ENCODE measurements around the gene TMPRSS5. TPM values are rescaled to one million over a fixed set of nuclear protein-coding genes. Genes with fewer than 3 reads are reported as not detected.

The TMPRSS5 gene
- total RNA-seq, 1 donor from 2014 or later = 1.6 TPM

DNA sequence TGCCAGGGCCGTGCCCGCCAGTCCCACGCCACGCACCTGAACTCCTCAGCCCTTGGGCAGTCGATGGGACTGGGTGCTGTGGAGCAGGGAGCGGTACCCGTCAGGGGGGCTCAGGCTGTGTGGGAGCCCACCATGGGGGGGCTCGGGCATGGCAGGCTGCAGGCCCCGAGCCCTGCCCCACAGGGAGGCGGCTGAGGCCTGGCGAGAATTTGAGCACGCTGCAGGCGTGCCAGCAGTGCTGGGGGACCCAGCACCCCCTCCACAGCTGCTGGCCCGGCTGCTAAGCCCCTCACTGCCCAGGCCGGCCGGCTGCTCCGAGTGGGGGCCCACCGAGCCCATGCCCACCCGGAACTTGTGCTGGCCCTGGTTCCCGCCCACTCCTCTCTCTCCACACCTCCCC lies 56.8 kb downstream of the TMPRSS5 start:
- DNase-seq (ENCODE audit: low spot score) = no peak
- H3K4me1 Mint-ChIP-seq (ENCODE audit: low read depth) = peaks cover 5% of the 10 kb centered on the region
- H3K9me3 Mint-ChIP-seq = no peaks in the 10 kb centered on the region
- H3K4me3 Mint-ChIP-seq = no peak overlapping the region
- intact Hi-C loops (cut with micrococcal nuclease) = no loop called here
- peaks cover 3% of the 10 kb centered on the region for H3K27me3 Mint-ChIP-seq (ENCODE audit: insufficient read depth)
- H3K36me3 Mint-ChIP-seq (ENCODE audit: low read depth) = no peaks in the 10 kb centered on the region
- H3K27ac Mint-ChIP-seq = no peak overlapping the region

DNA sequence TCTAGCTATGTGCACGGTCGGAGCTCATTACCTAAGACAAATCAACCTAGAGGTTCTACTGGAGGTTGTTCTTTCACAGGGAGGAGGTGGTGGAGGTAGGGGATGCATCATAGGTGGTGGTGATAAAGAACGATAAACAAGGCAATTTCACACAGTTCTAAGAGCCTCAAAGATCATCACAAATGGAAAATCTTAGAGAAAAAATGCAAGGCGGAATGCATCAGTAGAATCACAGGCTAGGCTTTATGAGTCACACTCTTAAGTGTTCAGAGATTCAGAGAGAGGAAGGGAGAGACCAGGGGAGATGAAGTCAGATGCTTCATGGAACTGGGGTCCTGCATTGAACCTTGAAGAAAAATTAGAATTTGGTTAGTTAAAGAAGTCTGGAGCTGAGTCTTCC lies 58.3 kb downstream of the TMPRSS5 start:
- DNase-seq (ENCODE audit: low spot score) = no peak
- Mint-ChIP-seq H3K27ac (no peak overlapping the region), H3K4me3 (no peak overlapping the region), H3K4me1 (ENCODE audit: low read depth) (peaks cover 5% of the 10 kb centered on the region), H3K36me3 (ENCODE audit: low read depth) (no peaks in the 10 kb centered on the region), H3K27me3 (ENCODE audit: insufficient read depth) (peaks cover 3% of the 10 kb centered on the region), H3K9me3 (no peaks in the 10 kb centered on the region)
- intact Hi-C loops (cut with micrococcal nuclease) = no loop called here

DNA sequence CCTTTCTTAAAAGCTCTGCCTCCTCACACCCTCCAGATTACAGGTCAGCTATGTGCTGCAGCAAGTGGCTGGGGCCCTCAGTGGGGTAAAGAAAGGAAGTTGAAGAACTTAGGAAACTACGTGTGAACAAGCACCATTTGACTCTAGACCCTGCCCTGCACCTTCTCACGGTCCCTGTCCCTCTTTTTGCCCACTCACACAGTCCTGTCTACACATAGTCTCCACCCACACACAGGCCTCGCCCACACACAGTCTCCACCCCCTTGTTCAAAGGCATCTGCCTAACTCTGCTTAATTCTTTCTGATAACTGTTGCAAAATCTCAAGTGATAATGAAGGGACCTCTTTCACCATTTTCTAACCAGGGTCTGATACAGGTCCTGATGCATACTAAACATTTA lies 59.0 kb downstream of the TMPRSS5 start:
- H3K36me3 Mint-ChIP-seq (ENCODE audit: low read depth) = no peaks in the 10 kb centered on the region
- peaks cover 5% of the 10 kb centered on the region for H3K4me1 Mint-ChIP-seq (ENCODE audit: low read depth)
- no peak overlapping the region for H3K4me3 Mint-ChIP-seq

DNA sequence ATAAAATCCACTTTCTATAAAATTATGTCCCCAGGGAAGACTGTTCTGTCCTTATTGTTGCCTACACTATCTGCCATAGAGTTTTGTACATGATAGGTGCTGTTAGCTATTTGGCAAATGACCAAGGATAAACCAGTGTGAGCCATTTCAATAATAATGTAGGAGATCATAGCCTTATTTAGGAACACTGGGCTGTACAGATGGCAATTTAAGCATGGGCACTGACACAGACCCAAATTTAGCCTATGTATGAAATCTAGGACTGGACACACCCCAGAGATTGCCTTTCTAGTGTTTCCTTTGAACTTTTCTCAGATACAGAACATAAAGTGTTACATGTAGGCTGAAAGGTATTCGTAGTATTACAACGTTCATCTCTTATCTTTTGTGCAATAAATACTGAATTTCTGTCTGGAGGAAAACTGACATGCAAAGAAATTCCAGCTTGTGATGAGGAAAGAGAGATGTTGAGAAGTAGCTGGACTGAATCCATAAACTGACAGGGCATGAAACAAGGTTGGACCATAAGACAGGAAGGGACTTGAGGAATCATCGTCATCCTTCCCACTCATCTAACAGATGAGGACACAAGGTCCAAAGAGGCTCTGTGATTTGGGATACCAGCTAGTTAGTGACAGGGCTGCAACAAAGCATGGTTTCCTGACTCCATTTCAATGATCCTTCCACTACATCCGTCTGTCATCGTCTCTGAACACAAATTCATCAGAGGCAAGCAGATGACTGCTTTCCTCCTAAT lies 60.3 kb downstream of the TMPRSS5 start:
- Mint-ChIP-seq H3K4me3 (no peak overlapping the region), H3K27me3 (ENCODE audit: insufficient read depth) (peaks cover 3% of the 10 kb centered on the region), H3K27ac (no peak overlapping the region)

More for the DNA sequence above, 59.0 kb downstream of the TMPRSS5 start:
- intact Hi-C loops (cut with micrococcal nuclease) = no loop called here
- H3K27ac Mint-ChIP-seq = no peak overlapping the region
- H3K9me3 Mint-ChIP-seq = no peaks in the 10 kb centered on the region
- peaks cover 3% of the 10 kb centered on the region for H3K27me3 Mint-ChIP-seq (ENCODE audit: insufficient read depth)
- no peak for DNase-seq (ENCODE audit: low spot score)

DNA sequence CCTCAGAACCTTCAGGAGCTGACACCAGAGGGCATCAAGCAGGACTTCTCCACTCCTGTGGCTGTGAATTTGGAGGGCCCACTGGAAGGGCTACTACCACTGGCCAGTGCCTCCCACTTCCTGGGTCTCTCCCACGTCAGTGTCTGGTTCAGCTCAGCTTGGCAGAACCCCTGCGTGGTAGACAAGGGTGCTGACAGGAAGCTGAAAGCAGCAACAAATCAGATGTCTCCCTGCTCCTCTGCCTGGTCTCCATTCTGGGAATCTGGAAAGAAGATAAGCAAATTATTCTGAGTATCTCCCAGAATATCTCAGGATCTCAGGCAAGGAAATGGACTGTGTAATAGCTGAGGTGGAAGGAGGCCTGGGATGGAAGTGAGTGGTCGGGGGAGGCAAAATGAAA lies 61.5 kb downstream of the TMPRSS5 start:
- H3K4me1 Mint-ChIP-seq (ENCODE audit: low read depth) = peaks cover 5% of the 10 kb centered on the region
- H3K4me3 Mint-ChIP-seq = no peak overlapping the region
- no peaks in the 10 kb centered on the region for H3K9me3 Mint-ChIP-seq
- H3K36me3 Mint-ChIP-seq (ENCODE audit: low read depth) = no peaks in the 10 kb centered on the region
- intact Hi-C loops (cut with micrococcal nuclease) = no loop called here
- H3K27ac Mint-ChIP-seq = no peak overlapping the region
- H3K27me3 Mint-ChIP-seq (ENCODE audit: insufficient read depth) = peaks cover 3% of the 10 kb centered on the region
- DNase-seq (ENCODE audit: low spot score) = no peak

More for the DNA sequence above, 60.3 kb downstream of the TMPRSS5 start:
- H3K4me1 Mint-ChIP-seq (ENCODE audit: low read depth) = peaks cover 5% of the 10 kb centered on the region
- no peaks in the 10 kb centered on the region for H3K36me3 Mint-ChIP-seq (ENCODE audit: low read depth)
- no peaks in the 10 kb centered on the region for H3K9me3 Mint-ChIP-seq
- no peak for DNase-seq (ENCODE audit: low spot score)
- intact Hi-C loops (cut with micrococcal nuclease) = no loop called here

GRCh38 chr11:113643701-113644100 lies 62.4 kb downstream of the TMPRSS5 start:
- Mint-ChIP-seq H3K4me1 (ENCODE audit: low read depth) (peaks cover 5% of the 10 kb centered on the region), H3K9me3 (no peaks in the 10 kb centered on the region), H3K4me3 (no peak overlapping the region), H3K27ac (no peak overlapping the region), H3K27me3 (ENCODE audit: insufficient read depth) (peaks cover 3% of the 10 kb centered on the region), H3K36me3 (ENCODE audit: low read depth) (no peaks in the 10 kb centered on the region)
- DNase-seq (ENCODE audit: low spot score) = no peak
- intact Hi-C loops (cut with micrococcal nuclease) = no loop called here

- peaks cover 3% of the 10 kb centered on the region for H3K27me3 Mint-ChIP-seq (ENCODE audit: insufficient read depth)
- no peaks in the 10 kb centered on the region for H3K36me3 Mint-ChIP-seq (ENCODE audit: low read depth)
- no peak for DNase-seq (ENCODE audit: low spot score)
- H3K4me3 Mint-ChIP-seq = no peak overlapping the region
- peaks cover 5% of the 10 kb centered on the region for H3K4me1 Mint-ChIP-seq (ENCODE audit: low read depth)
- no peak overlapping the region for H3K27ac Mint-ChIP-seq
- no peaks in the 10 kb centered on the region for H3K9me3 Mint-ChIP-seq
- intact Hi-C loops (cut with micrococcal nuclease) = no loop called here
These were observed 63.0 kb downstream of the TMPRSS5 start for GRCh38 chr11:113643006-113643585.

DNA sequence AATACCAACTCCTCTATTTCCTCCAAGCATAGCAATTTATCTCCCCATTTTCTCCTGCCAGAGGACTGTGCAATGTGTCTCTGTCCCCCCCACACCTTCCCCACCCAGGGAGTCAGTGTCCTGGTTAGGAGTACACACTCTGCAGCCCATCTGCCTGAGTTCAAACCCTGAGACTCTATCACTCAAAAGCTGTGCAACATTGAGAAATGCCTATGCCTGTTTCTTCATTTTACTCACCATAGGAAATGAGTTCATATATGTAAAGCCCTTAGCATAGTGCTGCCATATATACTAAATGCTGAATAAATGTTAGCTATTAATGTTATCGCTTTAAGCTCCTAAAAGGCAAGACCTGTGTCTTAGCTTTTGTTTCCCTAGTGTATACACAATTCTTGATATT lies 64.0 kb downstream of the TMPRSS5 start:
- Mint-ChIP-seq H3K9me3 (no peaks in the 10 kb centered on the region), H3K4me3 (no peak overlapping the region), H3K27me3 (ENCODE audit: insufficient read depth) (no peaks in the 10 kb centered on the region), H3K27ac (no peak overlapping the region), H3K4me1 (ENCODE audit: low read depth) (peaks cover 2% of the 10 kb centered on the region), H3K36me3 (ENCODE audit: low read depth) (no peaks in the 10 kb centered on the region)
- no peak for DNase-seq (ENCODE audit: low spot score)
- intact Hi-C loops (cut with micrococcal nuclease) = no loop called here

GRCh38 chr11:113638376-113638775 lies 67.7 kb downstream of the TMPRSS5 start:
- H3K27ac Mint-ChIP-seq = no peak overlapping the region
- H3K4me3 Mint-ChIP-seq = no peak overlapping the region
- H3K36me3 Mint-ChIP-seq (ENCODE audit: low read depth) = no peaks in the 10 kb centered on the region
- H3K4me1 Mint-ChIP-seq (ENCODE audit: low read depth) = no peaks in the 10 kb centered on the region
- DNase-seq (ENCODE audit: low spot score) = no peak
- intact Hi-C loops (cut with micrococcal nuclease) = no loop called here
- H3K27me3 Mint-ChIP-seq (ENCODE audit: insufficient read depth) = peaks cover 3% of the 10 kb centered on the region
- no peaks in the 10 kb centered on the region for H3K9me3 Mint-ChIP-seq

DNA sequence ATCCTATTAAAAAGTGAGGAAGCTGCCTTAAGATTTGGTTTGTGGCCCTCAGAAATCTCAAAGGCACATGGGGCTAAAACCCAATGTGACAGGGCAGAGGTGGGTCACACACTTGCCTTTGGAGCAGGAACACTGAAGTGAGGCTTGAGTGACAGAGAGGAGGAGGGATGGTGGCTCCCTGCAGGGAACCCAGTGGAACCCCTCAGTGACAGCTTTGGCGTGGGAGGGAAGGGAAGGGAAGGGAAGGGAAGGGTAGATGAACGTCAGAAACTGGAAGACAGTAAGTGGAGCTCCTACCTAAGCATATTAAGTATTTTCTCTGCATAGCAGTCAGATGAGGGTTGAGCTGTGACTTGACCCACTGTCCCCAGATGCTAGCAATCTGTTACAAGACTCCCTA lies 68.5 kb downstream of the TMPRSS5 start:
- Mint-ChIP-seq H3K27me3 (ENCODE audit: insufficient read depth) (peaks cover 3% of the 10 kb centered on the region), H3K9me3 (no peaks in the 10 kb centered on the region), H3K27ac (no peak overlapping the region), H3K4me3 (no peak overlapping the region), H3K4me1 (ENCODE audit: low read depth) (no peaks in the 10 kb centered on the region), H3K36me3 (ENCODE audit: low read depth) (no peaks in the 10 kb centered on the region)
- DNase-seq (ENCODE audit: low spot score) = no peak
- intact Hi-C loops (cut with micrococcal nuclease) = no loop called here

Other genes with a start within 250 kb of the TMPRSS5 start
- not detected in 2 replicates for gene DRD2, start 230.9 kb downstream of the TMPRSS5 start, total RNA-seq
- 20.5 and 22.6 TPM in 2 replicates for gene ZW10, start 67.4 kb upstream of the TMPRSS5 start, total RNA-seq
- gene CLDN25, start 73.5 kb upstream of the TMPRSS5 start, total RNA-seq = not detected in 2 replicates
- gene USP28, start 169.3 kb upstream of the TMPRSS5 start, total RNA-seq = 29.0 and 30.9 TPM in 2 replicates
- gene HTR3B, start 198.5 kb upstream of the TMPRSS5 start, total RNA-seq = not detected in 2 replicates

All from activated T-helper 1 cell treated with anti-CD3 and anti-CD28 coated beads, Interleukin-12 subunit alpha, Interleukin-12 subunit beta, Interleukin-2, Interleukin-4 antibody, amounts not matched to agents 30 ng/mL and 10 ng/mL and 1 ng/mL, durations not matched to agents 14 hours and 24 hours and 36 hours (primary cell).